Gastroesophageal sphincter (tissue), 3 donors: ENCODE results near the gene CCDC137.

ENCODE experiments used
- CTCF ChIP-seq, 4 experiments: fragments of 200-600 bp in 2 of 4; fragments of 450-650 bp in 2 of 4; sonication (generic) in 1 of 4; IDR thresholded peaks; one replicate each; pipeline ENCODE4 v1.5.1; 2017 to 2019; ENCODE audit warnings: antibody characterized with exemption in 4 of 4, mild to moderate bottlenecking in 2 of 4, moderate library complexity in 2 of 4
- POLR2A ChIP-seq, 2 donors: fragments of 450-650 bp; IDR thresholded peaks; one replicate each; pipeline ENCODE4 v1.6.1; 2017; ENCODE audit warnings: antibody characterized with exemption in 2 of 2, mild to moderate bottlenecking in 2 of 2, moderate library complexity in 1 of 2

DNA sequence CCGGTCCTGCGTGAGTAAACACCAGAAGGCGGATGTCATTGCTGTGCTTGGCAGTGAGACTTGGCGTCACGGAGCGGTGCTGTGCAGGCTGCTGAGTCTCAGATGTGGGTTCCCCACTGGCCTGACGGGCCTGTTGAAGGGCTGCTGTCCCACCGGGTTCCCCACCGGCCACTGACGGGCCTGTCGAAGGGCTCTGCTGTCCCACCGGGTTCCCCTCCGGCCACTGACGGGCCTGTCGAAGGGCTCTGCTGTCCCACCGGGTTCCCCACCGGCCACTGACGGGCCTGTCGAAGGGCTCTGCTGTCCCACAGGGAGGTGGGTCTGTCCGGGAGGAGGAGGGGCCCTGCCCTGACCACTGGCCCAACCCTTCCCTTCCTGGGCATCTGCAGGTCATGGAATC, 20.1 kb downstream of the CCDC137 start:
- TF ChIP-seq POLR2A (IDR thresholded peaks at IDR 0.05) (no peak), CTCF (IDR thresholded peaks at IDR 0.05) (no peak)
